ENCODE data around the gene BCAS3.

DNA sequence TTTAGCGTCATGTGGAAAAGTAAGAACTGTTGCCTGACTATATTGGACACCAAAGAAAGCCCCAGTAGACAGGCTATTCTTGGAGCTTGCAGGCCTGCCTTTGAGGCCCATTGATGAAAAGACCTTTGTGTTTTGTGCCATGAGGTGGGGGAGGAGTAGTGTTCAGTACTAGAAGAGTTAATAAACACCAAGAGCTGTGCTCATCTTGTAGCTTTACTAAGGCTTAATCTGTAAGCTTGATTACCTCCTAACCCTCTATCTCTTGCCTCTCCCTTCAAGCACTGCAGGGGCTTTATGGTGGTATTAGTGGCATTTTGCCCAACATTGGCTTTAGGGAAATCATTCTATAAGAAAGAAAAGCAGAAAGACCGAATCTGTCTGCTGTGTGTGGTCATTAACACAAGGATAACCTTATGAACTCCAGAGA, 501.7 kb downstream of the BCAS3 start:
- TF ChIP-seq, protein P1, sequence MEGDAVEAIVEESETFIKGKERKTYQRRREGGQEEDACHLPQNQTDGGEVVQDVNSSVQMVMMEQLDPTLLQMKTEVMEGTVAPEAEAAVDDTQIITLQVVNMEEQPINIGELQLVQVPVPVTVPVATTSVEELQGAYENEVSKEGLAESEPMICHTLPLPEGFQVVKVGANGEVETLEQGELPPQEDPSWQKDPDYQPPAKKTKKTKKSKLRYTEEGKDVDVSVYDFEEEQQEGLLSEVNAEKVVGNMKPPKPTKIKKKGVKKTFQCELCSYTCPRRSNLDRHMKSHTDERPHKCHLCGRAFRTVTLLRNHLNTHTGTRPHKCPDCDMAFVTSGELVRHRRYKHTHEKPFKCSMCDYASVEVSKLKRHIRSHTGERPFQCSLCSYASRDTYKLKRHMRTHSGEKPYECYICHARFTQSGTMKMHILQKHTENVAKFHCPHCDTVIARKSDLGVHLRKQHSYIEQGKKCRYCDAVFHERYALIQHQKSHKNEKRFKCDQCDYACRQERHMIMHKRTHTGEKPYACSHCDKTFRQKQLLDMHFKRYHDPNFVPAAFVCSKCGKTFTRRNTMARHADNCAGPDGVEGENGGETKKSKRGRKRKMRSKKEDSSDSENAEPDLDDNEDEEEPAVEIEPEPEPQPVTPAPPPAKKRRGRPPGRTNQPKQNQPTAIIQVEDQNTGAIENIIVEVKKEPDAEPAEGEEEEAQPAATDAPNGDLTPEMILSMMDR (IDR thresholded peaks at IDR 0.05; ENCODE audit: low read depth, low read length) = no peak
- TF ChIP-seq EZH2phosphoT487 (IDR thresholded peaks at IDR 0.05; ENCODE audit: low read depth) = no peak

Data from OCI-LY3 (cell line).